ENCODE results near the gene ACTL6B. TPM values are rescaled to one million over a fixed set of nuclear protein-coding genes. Genes with fewer than 3 reads are reported as not detected.

ACTL6B gene
- total and polyA plus RNA-seq, 4 experiments from 2014 or later = not detected

GRCh38 chr7:100693312-100694097 is 37.3 kb upstream of the ACTL6B start:
- DNase-seq = no peak
- H3K27me3 ChIP-seq (ENCODE audit: insufficient read depth, low read length) = no peaks in the 10 kb centered on the region
- H3K27ac Mint-ChIP-seq = peak overlapping the region; percentile 87 to 98 (median 92)
- H3K4me3 Mint-ChIP-seq = peak overlapping the region; percentile 88 to 96 (median 92)
- H3K4me1 Mint-ChIP-seq = peaks cover 23 to 51% (median 35%) of the 10 kb centered on the region in 4 donors
- H3K36me3 ChIP-seq (ENCODE audit: insufficient read depth, low read length) = peaks cover 9% of the 10 kb centered on the region
- no peaks in the 10 kb centered on the region for H3K9me3 ChIP-seq (ENCODE audit: control insufficient read depth in 1 of 2, low read length in 2 of 2)
- H3K27me3 Mint-ChIP-seq = no peaks in the 10 kb centered on the region
- H3K4me3 ChIP-seq (ENCODE audit: low read length in 2 of 2) = peak overlapping the region; percentile 46 to 53
- POLR2A ChIA-PET (ENCODE audit: partially characterized antibody) = interaction anchor here (0.6 to 7.0 kb wide), 16 partner anchors 9 to 265 kb away, joined by 3 to 53 read pairs (median 6); partner anchors contain the start of genes FBXO24, LRCH4, MOSPD3 and POP7
- peak overlapping the region; percentile 51 for H3K27ac ChIP-seq (ENCODE audit: low read depth, low read length)
- peaks cover 40% of the 10 kb centered on the region for H3K4me1 ChIP-seq (ENCODE audit: insufficient read depth, low read length)
- H3K36me3 Mint-ChIP-seq = peaks cover 5 to 8% of the 10 kb centered on the region in 2 donors
- CTCF ChIA-PET (ENCODE audit: partially characterized antibody) = interaction anchor here (0.7 to 5.7 kb wide), 25 partner anchors 7 to 286 kb away, joined by 3 to 88 read pairs (median 12); partner anchors contain the start of genes FBXO24, LRCH4, MOSPD3 and PCOLCE
- no peaks in the 10 kb centered on the region for H3K9me3 Mint-ChIP-seq
- intact Hi-C loops (cut with micrococcal nuclease) = loop anchor here (1.0 to 5.0 kb wide), 3 partner anchors 12 to 211 kb away; partner anchors contain the start of genes NYAP1 and SLC12A9

- peaks cover 18% of the 10 kb centered on the region for H3K36me3 ChIP-seq (ENCODE audit: insufficient read depth, low read length)
- H3K9me3 ChIP-seq (ENCODE audit: control insufficient read depth in 1 of 2, low read length in 2 of 2) = no peaks in the 10 kb centered on the region
- peaks cover 40% of the 10 kb centered on the region for H3K4me1 ChIP-seq (ENCODE audit: insufficient read depth, low read length)
- ChIA-PET POLR2A (ENCODE audit: partially characterized antibody) (interaction anchor here (0.7 to 7.0 kb wide), 16 partner anchors 8 to 264 kb away, joined by 3 to 53 read pairs (median 6); partner anchors contain the start of genes FBXO24, GNB2, LRCH4 and MOSPD3), CTCF (ENCODE audit: partially characterized antibody) (interaction anchor here (0.8 to 5.7 kb wide), 25 partner anchors 8 to 285 kb away, joined by 3 to 88 read pairs (median 10); partner anchors contain the start of genes FBXO24, LRCH4, MOSPD3 and PCOLCE)
- no peaks in the 10 kb centered on the region for H3K9me3 Mint-ChIP-seq
- H3K27me3 Mint-ChIP-seq = no peaks in the 10 kb centered on the region
- H3K27ac Mint-ChIP-seq = peak overlapping the region; percentile 70 to 93 (median 92)
- intact Hi-C loops (cut with micrococcal nuclease) = loop anchor here (5.0 kb wide), 1 partner anchor 160 kb away; the partner anchor contains the start of gene SLC12A9
- peaks cover 5 to 10% of the 10 kb centered on the region in 2 donors for H3K36me3 Mint-ChIP-seq
- H3K4me3 Mint-ChIP-seq = peak overlapping the region; percentile 88 to 96 (median 92)
- H3K4me3 ChIP-seq (ENCODE audit: low read length in 2 of 2) = peak overlapping the region in 1 of 2 donors; percentile 7
- no peaks in the 10 kb centered on the region for H3K27me3 ChIP-seq (ENCODE audit: insufficient read depth, low read length)
- H3K4me1 Mint-ChIP-seq = peaks cover 23 to 51% (median 36%) of the 10 kb centered on the region in 4 donors
- no peak for DNase-seq
- no peak overlapping the region for H3K27ac ChIP-seq (ENCODE audit: low read depth, low read length)
Observed at GRCh38 chr7:100692578-100692961, 36.3 kb upstream of the ACTL6B start.

GRCh38 chr7:100691676-100692577 is 35.7 kb upstream of the ACTL6B start:
- no peaks in the 10 kb centered on the region for H3K9me3 Mint-ChIP-seq
- peak overlapping the region; percentile 88 to 96 (median 92) for H3K4me3 Mint-ChIP-seq
- Histone ChIP-seq H3K4me3 (ENCODE audit: low read length in 2 of 2) (peak overlapping the region in 1 of 2 donors; percentile 7), H3K27ac (ENCODE audit: low read depth, low read length) (no peak overlapping the region), H3K27me3 (ENCODE audit: insufficient read depth, low read length) (no peaks in the 10 kb centered on the region), H3K36me3 (ENCODE audit: insufficient read depth, low read length) (peaks cover 24% of the 10 kb centered on the region), H3K9me3 (ENCODE audit: control insufficient read depth in 1 of 2, low read length in 2 of 2) (no peaks in the 10 kb centered on the region), H3K4me1 (ENCODE audit: insufficient read depth, low read length) (peaks cover 40% of the 10 kb centered on the region)
- no peaks in the 10 kb centered on the region for H3K27me3 Mint-ChIP-seq
- DNase-seq = peak; percentile 73 to 80 (median 78)
- CTCF ChIA-PET (ENCODE audit: partially characterized antibody) = interaction anchor here (0.7 to 5.7 kb wide), 41 partner anchors 9 to 260 kb away, joined by 3 to 88 read pairs (median 5); partner anchors contain the start of genes FBXO24, GNB2, LRCH4 and MOSPD3
- H3K27ac Mint-ChIP-seq = peak overlapping the region; percentile 36 to 93 (median 79)
- intact Hi-C loops (cut with micrococcal nuclease) = loop anchor here (1.0 to 5.0 kb wide), 6 partner anchors 19 to 160 kb away; partner anchors contain the start of genes GNB2 and SLC12A9
- POLR2A ChIA-PET (ENCODE audit: partially characterized antibody) = interaction anchor here (0.6 to 7.0 kb wide), 12 partner anchors 10 to 127 kb away, joined by 3 to 53 read pairs (median 6); partner anchors contain the start of genes FBXO24, GNB2, LRCH4 and POP7
- peaks cover 5 to 10% of the 10 kb centered on the region in 2 donors for H3K36me3 Mint-ChIP-seq
- H3K4me1 Mint-ChIP-seq = peaks cover 23 to 51% (median 36%) of the 10 kb centered on the region in 4 donors

- H3K4me3 ChIP-seq (ENCODE audit: low read length in 2 of 2) = no peak overlapping the region
- Mint-ChIP-seq H3K27ac (peak overlapping the region in 1 of 7 donors; percentile 80), H3K4me1 (peaks cover 19 to 39% (median 30%) of the 10 kb centered on the region in 4 donors), H3K9me3 (no peaks in the 10 kb centered on the region), H3K4me3 (peak overlapping the region in 1 of 8 donors; percentile 39), H3K36me3 (peaks cover 9 to 24% of the 10 kb centered on the region in 2 donors), H3K27me3 (no peaks in the 10 kb centered on the region)
- H3K4me1 ChIP-seq (ENCODE audit: insufficient read depth, low read length) = peaks cover 35% of the 10 kb centered on the region
- intact Hi-C loops (cut with micrococcal nuclease) = loop anchor here (5.0 kb wide), 1 partner anchor 163 kb away; the partner anchor contains the start of gene SLC12A9
- H3K36me3 ChIP-seq (ENCODE audit: insufficient read depth, low read length) = peaks cover 43% of the 10 kb centered on the region
- no peaks in the 10 kb centered on the region for H3K27me3 ChIP-seq (ENCODE audit: insufficient read depth, low read length)
- ChIA-PET CTCF (ENCODE audit: partially characterized antibody) (interaction anchor here (0.9 to 5.7 kb wide), 10 partner anchors 9 to 124 kb away, joined by 3 to 88 read pairs (median 16); partner anchors contain the start of gene POP7), POLR2A (ENCODE audit: partially characterized antibody) (interaction anchor here (0.7 to 7.0 kb wide), 10 partner anchors 9 to 211 kb away, joined by 3 to 53 read pairs (median 6); partner anchors contain the start of genes FBXO24, LRCH4, MOSPD3 and SLC12A9)
- no peak overlapping the region for H3K27ac ChIP-seq (ENCODE audit: low read depth, low read length)
- DNase-seq = no peak
- no peaks in the 10 kb centered on the region for H3K9me3 ChIP-seq (ENCODE audit: control insufficient read depth in 1 of 2, low read length in 2 of 2)
Observed at GRCh38 chr7:100689230-100690135, 33.2 kb upstream of the ACTL6B start.

- no peaks in the 10 kb centered on the region for H3K27me3 ChIP-seq (ENCODE audit: insufficient read depth, low read length)
- POLR2A ChIA-PET (ENCODE audit: partially characterized antibody) = interaction anchor here (1.3 to 4.1 kb wide), 3 partner anchors 13 to 75 kb away, joined by 6 to 15 read pairs (median 13); partner anchors contain the start of genes MOSPD3 and POP7
- no peak overlapping the region for H3K4me3 ChIP-seq (ENCODE audit: low read length in 2 of 2)
- H3K4me1 Mint-ChIP-seq = peaks cover 19 to 39% (median 30%) of the 10 kb centered on the region in 4 donors
- peaks cover 50% of the 10 kb centered on the region for H3K36me3 ChIP-seq (ENCODE audit: insufficient read depth, low read length)
- DNase-seq = no peak
- no peak overlapping the region for H3K4me3 Mint-ChIP-seq
- H3K9me3 Mint-ChIP-seq = no peaks in the 10 kb centered on the region
- peak overlapping the region in 3 of 7 donors; percentile 15 to 73 (median 21) for H3K27ac Mint-ChIP-seq
- intact Hi-C loops (cut with micrococcal nuclease) = no loop called here
- no peaks in the 10 kb centered on the region for H3K9me3 ChIP-seq (ENCODE audit: control insufficient read depth in 1 of 2, low read length in 2 of 2)
- H3K27ac ChIP-seq (ENCODE audit: low read depth, low read length) = peak overlapping the region; percentile 16
- no peaks in the 10 kb centered on the region for H3K27me3 Mint-ChIP-seq
- H3K4me1 ChIP-seq (ENCODE audit: insufficient read depth, low read length) = peaks cover 33% of the 10 kb centered on the region
- peaks cover 9 to 28% of the 10 kb centered on the region in 2 donors for H3K36me3 Mint-ChIP-seq
- CTCF ChIA-PET (ENCODE audit: partially characterized antibody) = interaction anchor here (0.9 to 5.7 kb wide), 4 partner anchors 8 to 129 kb away, joined by 3 to 44 read pairs (median 4); partner anchors contain the start of gene POP7
Observed at GRCh38 chr7:100688326-100688860, 32.1 kb upstream of the ACTL6B start.
